HG03432 (cell line): Measurements from ENCODE around the gene HCFC1.

Experiments used
- ATAC-seq: cut with Tn5 transposase; IDR thresholded peaks from one replicate; pipeline ENCODE4 v1.9.1; 2021; ENCODE audit warnings: mild to moderate bottlenecking, moderate library complexity; ENCODE audit not compliant: unreplicated experiment

HCFC1 gene

DNA sequence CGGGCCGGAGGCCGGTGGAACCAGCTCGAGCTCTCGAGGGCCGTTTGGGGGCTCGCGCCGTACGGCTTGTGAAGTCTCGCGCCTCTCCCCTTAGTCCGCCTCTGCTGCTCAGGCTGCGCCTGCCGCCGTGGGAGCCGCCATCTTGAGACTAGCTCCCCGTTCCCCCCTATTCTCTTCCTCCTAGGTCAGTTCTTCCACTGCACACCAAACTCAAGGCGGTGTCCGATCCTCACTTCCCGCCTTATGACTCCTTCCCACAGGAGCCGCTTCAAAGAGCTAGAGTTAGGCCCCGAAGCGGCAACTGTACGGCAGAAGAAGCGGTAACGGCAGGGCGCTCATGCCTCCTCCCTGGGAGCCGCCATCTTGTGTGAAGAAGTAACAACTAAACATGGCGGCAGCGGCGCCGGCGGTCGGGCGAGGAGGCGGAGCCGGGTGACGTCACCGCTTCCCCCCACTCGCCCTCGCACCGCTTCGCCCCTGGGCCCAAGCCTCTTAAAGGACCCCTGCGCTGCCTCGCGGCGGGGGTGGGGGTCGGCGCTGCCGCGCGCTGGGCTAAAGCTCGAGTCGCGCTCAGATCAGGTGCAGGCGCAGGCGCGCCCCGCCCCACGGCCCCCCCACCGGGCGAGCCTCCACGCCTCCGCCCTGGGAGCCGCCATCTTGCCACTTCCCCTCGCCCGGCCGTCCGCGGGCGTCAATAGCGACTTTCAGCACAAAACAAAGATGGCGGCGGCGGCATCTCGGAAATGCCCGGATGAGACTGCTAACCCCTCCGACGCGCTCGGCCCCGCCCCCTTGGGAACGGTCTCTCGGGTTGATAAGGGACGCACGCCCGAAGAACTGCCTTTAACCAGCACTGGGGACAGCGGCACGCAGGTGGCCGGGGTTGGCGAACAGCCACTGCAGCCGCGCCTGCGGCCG is at the start of gene HCFC1:
Gene HCFC1, minus strand, starts transcription at position 369 of the 918 bp plus-strand sequence. CDS start 978 bp downstream, outside the sequence.
- peak; percentile 43 for ATAC-seq

DNA sequence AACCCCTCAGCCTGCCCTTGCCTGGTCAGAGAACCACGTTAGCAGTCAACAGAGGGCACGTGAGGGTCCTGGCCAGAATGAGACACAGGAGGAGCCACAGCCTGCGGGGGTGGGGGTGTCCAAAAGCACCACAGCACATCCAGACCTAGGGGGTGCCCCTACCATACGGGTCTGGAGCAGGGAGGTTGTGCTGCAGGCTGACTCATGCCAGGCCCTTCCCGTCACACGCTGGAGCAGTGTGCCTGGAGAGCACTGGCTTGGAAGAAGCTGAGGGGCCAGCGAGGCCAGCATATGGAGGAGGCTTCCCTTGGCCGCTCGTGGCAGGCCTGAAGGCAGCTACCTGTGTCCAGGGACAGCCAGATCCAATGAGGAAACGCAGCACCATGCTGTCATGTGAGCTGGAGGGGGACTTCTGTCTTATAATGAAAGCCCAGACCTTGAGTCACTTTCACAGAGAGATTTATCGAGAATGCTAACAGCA is 49.6 kb upstream of the HCFC1 start:
- ATAC-seq: no peak

GRCh38 chrX:154020536-154021115 is 49.0 kb upstream of the HCFC1 start:
- ATAC-seq: no peak

DNA sequence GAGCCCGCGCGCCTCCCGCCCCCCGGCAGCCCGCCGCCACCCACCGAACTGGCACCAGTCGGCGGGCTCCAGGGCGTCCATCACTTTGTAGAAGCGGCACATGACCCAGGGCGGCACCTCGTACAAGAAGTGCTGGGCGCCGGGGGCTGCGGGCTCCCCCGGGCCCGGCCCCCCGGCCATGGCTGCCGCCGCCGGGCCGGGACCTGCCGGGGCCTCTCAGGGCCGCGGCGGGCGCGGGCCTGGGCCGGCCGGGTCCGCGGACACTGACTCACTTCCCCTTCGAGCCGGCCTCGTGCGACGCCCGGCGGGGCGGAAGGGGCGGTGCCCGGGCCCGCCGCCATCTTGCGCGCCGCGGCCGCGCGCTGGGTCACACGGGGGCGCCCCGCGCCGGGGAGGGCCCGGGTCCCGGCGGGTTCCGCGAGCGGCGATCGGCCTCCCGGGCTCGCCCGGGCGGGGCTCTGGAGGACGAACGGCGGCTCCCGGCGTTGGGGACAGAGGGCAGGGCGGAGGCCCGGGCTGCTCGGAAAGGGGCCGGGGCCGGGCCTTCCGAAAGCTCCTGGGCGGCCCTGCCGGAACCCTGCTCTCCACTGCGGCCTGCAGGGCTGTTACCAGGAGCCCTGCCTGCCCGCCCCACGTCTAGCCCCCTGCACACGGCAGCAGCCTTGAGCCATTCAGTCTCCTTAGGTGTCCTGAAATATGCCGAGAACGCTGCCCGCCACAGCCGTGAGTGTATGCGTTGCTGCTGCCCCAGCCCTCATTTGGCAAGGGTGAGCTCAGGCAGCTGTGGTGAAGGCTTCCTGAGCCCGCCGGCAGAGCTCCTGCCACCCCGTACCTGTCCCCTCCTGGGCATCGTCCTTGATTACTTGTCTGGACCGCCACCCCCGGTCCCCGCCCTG is 48.3 kb upstream of the HCFC1 start, which contains the start of gene IRAK1:
Gene IRAK1, minus strand, starts transcription at position 270 of the 896 bp plus-strand sequence. Its CDS starts 90 bp downstream, at position 180.
- ATAC-seq: peak; percentile 76

DNA sequence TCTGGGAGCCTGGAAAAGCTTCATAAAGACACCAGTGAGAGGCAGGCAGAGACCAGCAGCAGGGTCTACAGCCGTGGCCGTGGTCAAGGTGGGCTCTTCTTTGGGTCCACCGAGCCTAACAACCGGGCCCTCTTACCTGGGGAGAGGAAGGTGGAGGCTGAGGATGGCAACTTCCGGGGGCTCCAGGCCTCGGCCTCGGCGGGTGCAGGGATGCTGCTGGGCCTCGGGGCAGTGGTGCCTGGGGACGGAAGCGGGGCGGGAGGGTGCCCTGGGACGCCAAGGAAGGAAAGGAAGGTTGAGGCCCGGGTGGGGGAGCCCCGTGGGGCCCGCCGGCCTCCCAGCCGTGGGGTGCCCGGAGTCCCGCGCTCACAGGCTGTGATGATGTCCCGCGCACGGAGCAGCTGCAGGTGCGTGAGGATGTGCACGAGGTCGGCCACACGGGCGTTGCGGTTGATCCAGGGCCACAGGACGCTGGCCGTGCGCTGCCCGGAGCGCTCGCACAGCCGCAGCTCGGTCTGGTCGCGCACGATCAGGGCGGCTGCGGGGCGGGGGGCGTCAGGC is 47.5 kb upstream of the HCFC1 start:
- ATAC-seq: peak; percentile 22

DNA sequence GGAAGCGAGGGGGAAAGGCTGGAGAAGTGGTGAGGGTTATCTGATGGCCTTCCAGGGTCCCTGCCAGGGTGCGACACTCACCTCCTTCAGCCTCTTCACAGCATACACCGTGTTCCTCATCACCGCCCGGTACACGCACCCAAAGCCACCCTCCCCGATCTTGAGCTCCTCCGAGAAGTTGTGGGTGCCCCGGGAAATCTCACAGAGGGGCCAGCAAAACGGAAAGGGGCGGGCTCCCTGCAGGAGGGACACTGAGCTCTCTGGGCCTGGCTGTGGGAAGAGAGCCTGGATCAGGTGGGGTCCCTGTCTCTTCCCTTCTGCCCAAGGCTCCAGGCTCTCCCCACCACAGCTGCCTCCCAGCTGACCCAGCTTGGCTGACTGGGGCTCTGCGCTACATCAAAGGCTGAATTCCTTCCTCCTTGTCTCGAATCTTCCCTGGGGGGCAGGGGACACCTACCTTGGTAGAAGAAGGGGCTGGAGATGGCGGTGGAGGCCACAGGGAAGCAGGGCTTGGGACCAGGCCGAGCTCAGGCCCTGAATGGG is 47.0 kb upstream of the HCFC1 start:
- ATAC-seq: no peak

DNA sequence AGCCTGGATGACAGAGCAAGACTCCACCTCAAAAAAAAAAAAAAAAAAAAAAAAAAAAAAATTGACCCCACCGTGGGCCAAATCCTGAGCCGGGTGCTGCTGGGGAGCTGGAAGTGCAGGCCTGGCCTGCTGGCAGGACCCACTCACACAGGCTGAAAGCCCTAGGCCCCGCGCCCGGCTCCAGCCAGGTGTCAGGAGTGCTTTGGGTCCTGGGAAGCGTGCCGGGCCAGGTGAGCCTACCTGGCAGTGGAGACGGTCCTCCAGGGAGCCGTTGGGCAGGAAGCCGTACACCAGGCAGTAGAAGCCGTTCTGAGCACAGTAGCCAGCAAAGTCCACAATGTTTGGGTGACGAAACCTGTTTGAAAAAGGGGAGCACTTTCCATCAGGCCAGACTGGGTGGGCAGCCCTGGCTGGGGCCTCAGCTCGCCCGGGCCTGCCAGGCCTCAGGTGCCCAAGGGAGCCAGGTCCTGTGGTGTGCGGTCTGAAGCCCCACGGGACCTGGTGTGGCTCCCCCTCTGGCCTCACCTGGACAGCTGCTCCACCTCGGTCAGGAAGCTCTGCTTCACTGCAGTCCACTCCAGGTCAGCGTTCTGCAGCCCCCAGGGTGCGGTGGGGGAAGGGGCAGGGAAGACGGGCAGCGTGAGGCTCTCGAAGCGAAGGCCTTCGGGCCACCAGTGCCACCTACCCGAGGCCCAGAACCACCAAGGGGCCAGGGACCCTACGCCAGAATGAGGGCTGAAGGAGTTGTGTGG is 46.3 kb upstream of the HCFC1 start:
- ATAC-seq: no peak

- ATAC-seq: no peak
Observed at GRCh38 chrX:154016366-154017076, 44.9 kb upstream of the HCFC1 start.

GRCh38 chrX:154015581-154016264 is 44.1 kb upstream of the HCFC1 start:
- no peak for ATAC-seq

- ATAC-seq: no peak
Observed at GRCh38 chrX:154014429-154015380, 43.1 kb upstream of the HCFC1 start.

DNA sequence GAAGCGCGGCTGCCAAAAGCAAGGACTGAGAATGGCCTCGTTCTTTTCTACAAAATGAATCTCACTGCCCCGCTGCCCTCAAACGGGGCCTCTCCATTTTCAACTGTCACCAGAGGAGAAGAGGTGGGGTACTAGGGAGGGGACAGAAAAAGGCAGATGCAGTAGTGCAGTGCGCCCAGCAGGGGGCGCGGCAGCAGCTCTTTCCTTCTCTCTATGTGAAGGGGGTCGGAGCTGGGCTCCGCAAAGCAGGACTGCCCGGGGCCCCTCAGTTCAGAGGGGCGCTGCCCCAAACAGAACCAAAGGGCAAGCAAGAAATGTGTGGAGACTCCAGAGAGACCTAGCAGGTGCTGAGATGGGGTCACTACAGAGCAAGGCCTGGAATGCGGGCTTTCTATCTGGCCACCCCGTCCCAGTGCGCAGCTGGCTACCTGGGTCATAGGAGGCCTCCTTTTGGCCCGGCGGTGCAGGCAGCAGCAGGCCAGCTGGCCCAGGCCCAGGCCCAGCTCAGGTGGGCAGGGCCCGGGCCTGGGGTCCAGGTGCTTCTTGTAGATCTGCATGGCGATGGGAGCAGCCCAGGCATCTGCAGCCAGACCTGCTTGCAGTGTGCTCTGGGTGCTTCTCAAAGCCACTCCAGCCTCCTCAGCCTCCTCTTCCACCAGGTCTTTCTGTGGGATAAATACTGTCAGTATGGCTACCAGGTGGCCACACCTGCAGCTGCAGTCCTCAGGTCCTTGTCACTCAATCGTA is 42.2 kb upstream of the HCFC1 start:
- ATAC-seq: no peak

GRCh38 chrX:154013001-154013421 is 41.4 kb upstream of the HCFC1 start:
- no peak for ATAC-seq

- no peak for ATAC-seq
Observed at GRCh38 chrX:154012336-154012991, 40.8 kb upstream of the HCFC1 start.

- no peak for ATAC-seq
Observed at GRCh38 chrX:154011376-154012335, 40.0 kb upstream of the HCFC1 start.
